Prostate gland (tissue), 2 donors: ENCODE results near the gene C14orf132.
A peak's percentile ranks its signal among the peaks of the same experiment; 100 is the strongest.

ENCODE experiments used
- CTCF ChIP-seq, 4 experiments: fragments of 200-600 bp in 2 of 4; fragments of 450-650 bp in 2 of 4; sonication (generic) in 2 of 4; IDR thresholded peaks; 1 replicate in 3 of 4; 2 replicates in 1 of 4; pipeline ENCODE4 v1.5.1; 2016 to 2019; ENCODE audit warnings: antibody characterized with exemption in 4 of 4, mild to moderate bottlenecking in 2 of 4, moderate library complexity in 2 of 4
- POLR2A ChIP-seq: fragments of 450-650 bp; IDR thresholded peaks from one replicate; pipeline ENCODE4 v1.6.1; 2016; ENCODE audit warnings: antibody characterized with exemption, mild to moderate bottlenecking
- POLR2AphosphoS5 ChIP-seq: sonication (generic); formaldehyde crosslinking; IDR thresholded peaks from one replicate; pipeline ENCODE4 v1.6.1; 2017; ENCODE audit warnings: antibody characterized with exemption

GRCh38 chr14:96100161-96101064 lies 61.3 kb downstream of the C14orf132 start:
- peak; percentile 73 to 93 (median 89) for TF ChIP-seq CTCF (IDR thresholded peaks at IDR 0.05)
- TF ChIP-seq POLR2A: no peak
- peak; percentile 25 for TF ChIP-seq POLR2AphosphoS5
